HuH-7.5 (cell line): ENCODE measurements around the gene OR2H1.

Experiments
- DNase-seq: peaks from one replicate; pipeline ENCODE4 v3.0.0; 2011; ENCODE audit warnings: low spot score

OR2H1 gene

DNA sequence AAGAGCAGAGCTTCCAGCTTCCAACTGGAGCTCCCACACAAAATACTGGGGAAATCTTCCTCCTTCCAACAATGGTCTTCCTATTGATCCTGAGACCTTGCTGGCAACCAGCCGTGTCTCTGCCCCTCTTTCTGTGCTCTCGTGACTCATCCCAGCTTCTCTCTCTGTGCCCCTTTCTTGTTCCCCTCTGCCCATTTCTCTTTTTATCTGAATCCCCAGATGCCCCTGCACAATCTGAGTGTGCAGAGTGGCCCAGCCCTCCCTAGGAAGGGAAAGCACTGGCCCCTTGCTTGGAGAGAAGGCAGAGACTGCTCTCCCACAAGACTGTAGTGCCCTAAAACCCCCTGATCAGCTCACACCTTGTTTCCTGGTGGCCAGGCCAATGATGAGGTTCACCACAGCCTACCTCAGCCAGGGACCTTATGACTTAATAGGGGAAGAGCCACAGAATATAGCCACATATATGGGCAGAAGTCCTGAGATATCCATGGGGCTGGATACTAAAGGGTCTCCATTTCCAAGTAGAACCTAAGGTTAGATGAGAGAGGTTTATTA is 53.9 kb downstream of the OR2H1 start:
- no peak for DNase-seq
